ENCODE measurements around the gene LIMK2. TPM values are rescaled to one million over a fixed set of nuclear protein-coding genes. Genes with fewer than 3 reads are reported as not detected.

Gene LIMK2
- total RNA-seq, 4 donors from 2014 or later: 4.0 to 12.6 (median 7.1) TPM

DNA sequence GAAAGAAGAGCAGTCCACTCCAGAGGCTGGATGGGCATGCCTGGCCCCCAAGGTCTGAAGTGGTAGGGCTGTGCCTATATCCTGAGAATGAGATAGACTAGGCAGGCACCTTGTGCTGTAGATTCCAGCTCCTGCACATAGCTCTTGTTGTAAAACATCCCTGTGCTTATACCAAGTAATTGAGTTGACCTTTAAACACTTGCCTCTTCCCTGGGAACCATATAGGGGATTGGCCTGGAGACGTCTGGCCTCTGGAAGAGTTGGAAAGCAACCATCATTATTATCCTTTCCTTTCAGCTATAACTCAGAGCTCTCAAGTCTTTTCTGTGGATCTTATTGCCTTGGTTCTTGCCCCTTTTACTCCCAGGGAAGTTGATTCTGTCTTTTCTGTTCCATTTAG lies 15.1 kb downstream of the LIMK2 start:
- peaks cover 39 to 42% of the 10 kb centered on the region in 2 donors for H3K4me1 ChIP-seq
- H3K9me3 ChIP-seq: no peaks in the 10 kb centered on the region
- TF ChIP-seq, protein P1, sequence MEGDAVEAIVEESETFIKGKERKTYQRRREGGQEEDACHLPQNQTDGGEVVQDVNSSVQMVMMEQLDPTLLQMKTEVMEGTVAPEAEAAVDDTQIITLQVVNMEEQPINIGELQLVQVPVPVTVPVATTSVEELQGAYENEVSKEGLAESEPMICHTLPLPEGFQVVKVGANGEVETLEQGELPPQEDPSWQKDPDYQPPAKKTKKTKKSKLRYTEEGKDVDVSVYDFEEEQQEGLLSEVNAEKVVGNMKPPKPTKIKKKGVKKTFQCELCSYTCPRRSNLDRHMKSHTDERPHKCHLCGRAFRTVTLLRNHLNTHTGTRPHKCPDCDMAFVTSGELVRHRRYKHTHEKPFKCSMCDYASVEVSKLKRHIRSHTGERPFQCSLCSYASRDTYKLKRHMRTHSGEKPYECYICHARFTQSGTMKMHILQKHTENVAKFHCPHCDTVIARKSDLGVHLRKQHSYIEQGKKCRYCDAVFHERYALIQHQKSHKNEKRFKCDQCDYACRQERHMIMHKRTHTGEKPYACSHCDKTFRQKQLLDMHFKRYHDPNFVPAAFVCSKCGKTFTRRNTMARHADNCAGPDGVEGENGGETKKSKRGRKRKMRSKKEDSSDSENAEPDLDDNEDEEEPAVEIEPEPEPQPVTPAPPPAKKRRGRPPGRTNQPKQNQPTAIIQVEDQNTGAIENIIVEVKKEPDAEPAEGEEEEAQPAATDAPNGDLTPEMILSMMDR (IDR thresholded peaks at IDR 0.05 in 4 of 5, conservative IDR thresholded peaks at IDR 0.05 in 1 of 5): no peak
- TF ChIP-seq POLR2A (IDR thresholded peaks at IDR 0.05): no peak
- no peaks in the 10 kb centered on the region for H3K27me3 ChIP-seq
- no peak overlapping the region for H3K27ac ChIP-seq
- intact Hi-C loops (cut with DNase I; ENCODE audit: low total_unique reads): no loop called here
- DNase-seq (no peak), ATAC-seq (no peak)
- no peaks in the 10 kb centered on the region for H3K36me3 ChIP-seq
- no peak overlapping the region for H3K4me3 ChIP-seq
- in situ Hi-C loops (cut with MboI; ENCODE audit: low sequenced_read_pairs in 4 of 4): loop anchor here in 1 of 4 donors (10.0 kb wide), 1 partner anchor 62 kb away; the partner anchor contains the start of gene RNF185

DNA sequence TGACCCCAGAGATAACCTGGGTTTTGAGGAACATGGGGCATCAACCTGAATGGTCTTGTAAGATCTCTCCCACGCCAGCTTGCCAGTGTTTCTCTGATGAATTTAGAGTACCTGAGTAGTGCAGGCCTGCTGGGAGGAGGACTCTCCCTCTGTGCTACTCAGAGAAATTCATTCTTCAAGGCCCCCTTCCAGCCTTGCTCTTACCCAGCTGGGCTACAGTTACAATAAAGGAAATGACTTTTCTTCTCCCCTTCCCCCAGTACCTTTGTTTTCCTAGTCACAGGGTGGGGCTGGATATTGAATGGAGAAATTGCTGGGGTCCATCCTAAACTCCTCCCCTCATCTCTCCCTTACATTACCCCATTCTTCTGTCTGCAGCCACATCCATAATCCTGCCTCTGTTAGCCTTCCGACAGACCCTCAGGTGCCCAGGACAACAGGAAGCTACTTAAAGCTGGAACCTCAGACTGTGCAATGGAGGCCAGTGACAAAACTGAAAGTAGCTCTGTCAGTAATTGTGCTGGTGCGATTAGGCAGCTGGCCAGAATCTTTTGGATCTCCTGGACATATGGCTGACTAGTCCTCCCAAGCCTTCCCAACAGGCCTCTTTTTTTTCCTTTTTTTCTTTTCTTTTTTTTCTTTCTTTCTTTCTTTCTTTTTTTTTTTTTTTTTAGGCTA lies 17.4 kb downstream of the LIMK2 start:
- in situ Hi-C loops (cut with MboI; ENCODE audit: low sequenced_read_pairs in 4 of 4) (loop anchor here in 2 of 4 donors (5.0 to 10.0 kb wide), 3 partner anchors 65 to 137 kb away; partner anchors contain the start of gene RNF185 (in 1 of the 2)), intact Hi-C loops (cut with DNase I; ENCODE audit: low total_unique reads) (loop anchor here (1.0 to 5.0 kb wide), 7 partner anchors 17 to 277 kb away; partner anchors contain the start of genes LIMK2, MORC2, RNF185 and SELENOM)
- ATAC-seq: peak in 1 of 2 donors; percentile 21
- peak; percentile 23 to 39 for DNase-seq
- no peak for TF ChIP-seq POLR2A (IDR thresholded peaks at IDR 0.05)
- TF ChIP-seq, protein P1 (IDR thresholded peaks at IDR 0.05 in 4 of 5, conservative IDR thresholded peaks at IDR 0.05 in 1 of 5): no peak
- Histone ChIP-seq H3K9me3 (no peaks in the 10 kb centered on the region), H3K27me3 (no peaks in the 10 kb centered on the region), H3K4me1 (peaks cover 28 to 36% of the 10 kb centered on the region in 2 donors), H3K36me3 (no peaks in the 10 kb centered on the region), H3K27ac (peak overlapping the region; percentile 86 to 88 (median 87)), H3K4me3 (peak overlapping the region in 1 of 4 donors; percentile 13)

DNA sequence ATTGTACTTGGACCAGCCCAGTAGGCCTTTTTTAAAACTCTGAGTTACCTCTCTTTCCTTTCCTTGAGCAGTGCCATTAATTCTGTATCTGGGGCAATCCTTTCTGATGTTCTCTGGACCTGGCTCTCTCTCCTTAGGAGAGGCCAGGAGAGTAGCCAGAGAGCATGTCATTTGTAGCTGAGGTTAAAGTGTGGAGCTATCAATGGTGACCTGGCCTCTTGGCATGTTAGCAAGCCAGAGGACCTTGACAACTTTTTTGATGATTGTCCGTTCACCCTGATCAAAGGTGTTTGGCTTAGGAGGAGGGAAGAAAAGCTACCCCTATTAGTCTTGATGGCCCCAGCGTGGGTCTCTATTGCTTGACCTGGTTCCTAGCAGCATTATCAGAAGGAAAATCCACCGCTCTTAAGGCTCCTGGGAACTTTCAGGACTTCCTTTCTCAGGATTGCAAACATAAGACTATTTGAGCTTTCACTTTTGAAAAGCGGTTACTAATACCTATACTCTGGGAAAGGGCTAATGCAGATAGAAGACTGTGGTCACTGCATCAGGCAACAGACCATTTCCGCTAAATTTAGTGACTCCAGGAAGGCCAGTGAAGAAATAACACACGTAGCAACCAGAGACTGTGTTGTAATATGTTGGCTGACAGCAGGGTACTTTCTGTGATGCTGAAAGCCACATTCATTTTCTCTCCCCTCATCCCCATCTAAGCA lies 18.2 kb downstream of the LIMK2 start:
- H3K27ac ChIP-seq: peak overlapping the region; percentile 86 to 88 (median 87)
- TF ChIP-seq, protein P1 (IDR thresholded peaks at IDR 0.05 in 4 of 5, conservative IDR thresholded peaks at IDR 0.05 in 1 of 5): no peak
- TF ChIP-seq POLR2A (IDR thresholded peaks at IDR 0.05): no peak
- intact Hi-C loops (cut with DNase I; ENCODE audit: low total_unique reads) (loop anchor here (1.0 to 5.0 kb wide), 7 partner anchors 18 to 278 kb away; partner anchors contain the start of genes LIMK2, MORC2, RNF185 and SELENOM), in situ Hi-C loops (cut with MboI; ENCODE audit: low sequenced_read_pairs in 4 of 4) (loop anchor here in 2 of 4 donors (5.0 to 10.0 kb wide), 2 partner anchors 136 to 138 kb away; no protein-coding TSS in a partner anchor)
- H3K9me3 ChIP-seq: no peaks in the 10 kb centered on the region
- peak overlapping the region in 1 of 4 donors; percentile 13 for H3K4me3 ChIP-seq
- ATAC-seq (peak; percentile 93 to 95), DNase-seq (peak; percentile 49 to 63)
- H3K27me3 ChIP-seq: no peaks in the 10 kb centered on the region
- peaks cover 28 to 36% of the 10 kb centered on the region in 2 donors for H3K4me1 ChIP-seq
- H3K36me3 ChIP-seq: no peaks in the 10 kb centered on the region

DNA sequence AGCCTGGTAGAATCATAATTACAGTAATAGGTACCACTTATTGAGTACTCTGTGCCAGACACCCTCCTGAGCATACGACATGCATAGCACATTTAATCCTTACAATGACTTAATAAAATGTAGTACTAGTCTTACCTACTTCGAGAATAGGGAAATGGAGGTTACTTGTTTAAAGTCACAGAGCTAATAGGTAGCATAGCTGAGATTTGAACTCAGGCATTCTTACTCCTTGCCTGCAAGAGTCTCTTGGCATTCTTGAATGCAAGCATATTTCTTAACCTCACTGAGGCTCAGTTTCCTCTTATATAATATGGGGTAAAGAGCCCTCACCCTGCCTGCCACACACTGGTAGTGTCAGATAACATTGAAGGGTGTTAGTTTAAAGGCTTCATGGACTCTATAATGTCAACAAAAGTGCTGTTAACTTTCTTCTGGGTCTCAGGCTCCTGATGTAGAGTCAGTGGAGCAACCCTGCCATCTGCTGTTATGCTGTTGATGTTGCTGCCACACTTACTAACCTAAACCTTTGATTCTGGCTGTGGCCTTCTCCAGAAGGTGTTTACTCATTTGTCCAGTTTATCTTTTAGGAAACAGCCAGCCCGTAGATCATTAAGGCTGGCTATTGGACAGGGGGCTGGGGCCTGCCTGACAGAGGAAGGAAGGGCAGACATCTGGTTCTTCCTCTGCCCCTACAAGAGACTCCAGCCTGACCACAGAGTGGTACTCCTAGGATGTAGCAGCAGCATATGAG lies 18.9 kb downstream of the LIMK2 start:
- Histone ChIP-seq H3K36me3 (no peaks in the 10 kb centered on the region), H3K27ac (peak overlapping the region; percentile 86 to 88 (median 87)), H3K27me3 (no peaks in the 10 kb centered on the region), H3K4me1 (peaks cover 28 to 36% of the 10 kb centered on the region in 2 donors), H3K4me3 (no peak overlapping the region), H3K9me3 (no peaks in the 10 kb centered on the region)
- in situ Hi-C loops (cut with MboI; ENCODE audit: low sequenced_read_pairs in 4 of 4): loop anchor here in 2 of 4 donors (5.0 to 10.0 kb wide), 2 partner anchors 136 to 139 kb away; no protein-coding TSS in a partner anchor
- intact Hi-C loops (cut with DNase I; ENCODE audit: low total_unique reads): loop anchor here (1.0 to 5.0 kb wide), 8 partner anchors 19 to 279 kb away; partner anchors contain the start of genes LIMK2, MORC2, RNF185 and SELENOM
- TF ChIP-seq, protein P1 (IDR thresholded peaks at IDR 0.05 in 4 of 5, conservative IDR thresholded peaks at IDR 0.05 in 1 of 5): peak; percentile 70 to 84 (median 82)
- TF ChIP-seq POLR2A (IDR thresholded peaks at IDR 0.05): no peak
- ATAC-seq (peak; percentile 74 to 79), DNase-seq (peak; percentile 35 to 69)
